CD4-positive, CD25-positive, alpha-beta regulatory T cell (primary cell): ENCODE data around the gene CTCF. TPM values are rescaled to one million over a fixed set of nuclear protein-coding genes. Genes with fewer than 3 reads are reported as not detected.

Experiments
- ATAC-seq, 2 donors: fragments of 150-1000 bp; cut with Tn5 transposase; one replicate each; pipeline ENCODE4 v1.10.0; 2021; ENCODE audit warnings: low read depth in 2 of 2, moderate number of reproducible peaks in 2 of 2, moderate library complexity in 1 of 2
- DNase-seq, 3 donors: peaks; one replicate each; pipeline versions ENCODE4 v3.0.0 to v3.0.0-alpha.2; 2012 to 2022; ENCODE audit warnings: mixed read lengths in 1 of 3
- H3K27ac ChIP-seq: one replicate; pipeline ENCODE4 v1.7.0; 2013; ENCODE audit warnings: mild to moderate bottlenecking, low read length; ENCODE audit not compliant: insufficient read depth, poor library complexity, severe bottlenecking
- H3K27me3 ChIP-seq: one replicate; pipeline ENCODE4 v1.7.0; 2013; ENCODE audit warnings: low read length; ENCODE audit not compliant: control insufficient read depth, insufficient read depth
- H3K36me3 ChIP-seq: one replicate; pipeline ENCODE4 v1.7.0; 2013; ENCODE audit warnings: mild to moderate bottlenecking, low read length, moderate library complexity; ENCODE audit not compliant: control insufficient read depth, insufficient read depth
- H3K4me1 ChIP-seq: 2 replicates; pipeline ENCODE4 v1.7.0; 2013; ENCODE audit warnings: mild to moderate bottlenecking, low read length; ENCODE audit not compliant: insufficient read depth, control insufficient read depth, poor library complexity, severe bottlenecking
- H3K4me3 ChIP-seq: one replicate; pipeline ENCODE4 v1.7.0; 2013; ENCODE audit warnings: low read depth, mild to moderate bottlenecking, low read length, moderate library complexity
- H3K9me3 ChIP-seq, 2 experiments: 1 replicate in 1 of 2; 2 replicates in 1 of 2; pipeline ENCODE4 v1.7.0; 2013; ENCODE audit warnings: low read length in 2 of 2, mild to moderate bottlenecking in 1 of 2, moderate library complexity in 1 of 2; ENCODE audit not compliant: control insufficient read depth in 2 of 2
- H3K27ac Mint-ChIP-seq, 3 donors: one replicate each; pipeline ENCODE4 v1.8.0; 2020 to 2022; ENCODE audit warnings: mild to moderate bottlenecking in 3 of 3, mixed read lengths in 3 of 3, moderate library complexity in 2 of 3
- H3K27me3 Mint-ChIP-seq: one replicate; pipeline ENCODE4 v1.8.0; 2022; ENCODE audit warnings: mild to moderate bottlenecking, mixed read lengths
- H3K36me3 Mint-ChIP-seq: one replicate; pipeline ENCODE4 v1.8.0; 2020; ENCODE audit warnings: mixed read lengths
- H3K4me1 Mint-ChIP-seq, 4 donors: one replicate each; pipeline ENCODE4 v1.8.0; 2020 to 2022; ENCODE audit warnings: mixed read lengths in 4 of 4, mild to moderate bottlenecking in 1 of 4
- H3K4me3 Mint-ChIP-seq, 4 donors: one replicate each; pipeline ENCODE4 v1.8.0; 2020 to 2022; ENCODE audit warnings: mild to moderate bottlenecking in 4 of 4, mixed read lengths in 4 of 4, moderate library complexity in 3 of 4
- H3K9me3 Mint-ChIP-seq, 7 donors: one replicate each; pipeline ENCODE4 v1.8.0; 2020 to 2022; ENCODE audit warnings: mixed read lengths in 7 of 7, mild to moderate bottlenecking in 3 of 7, moderate library complexity in 2 of 7
- polyA plus RNA-seq, 4 donors: library from polyadenylated mRNA; unstranded; fragments of 300-500 nt; fragmentation: Illumina TruSeq; gene quantifications; one replicate each; pipeline ENCODE4 v1.2.3, GENCODE V29; 2021
- total RNA-seq: library from RNA; stranded (reverse); gene quantifications from one replicate; pipeline ENCODE4 v1.2.3, GENCODE V29; 2022

Gene CTCF
- total and polyA plus RNA-seq, 5 donors from 2014 or later, result 44.5 to 80.2 (median 53.0) TPM

- Mint-ChIP-seq H3K27me3 (peaks cover 4% of the 10 kb centered on the region), H3K4me1 (peaks cover 0 to 45% (median 18%) of the 10 kb centered on the region in 4 donors), H3K27ac (peak overlapping the region; percentile 90 to 98 (median 93)), H3K36me3 (no peaks in the 10 kb centered on the region), H3K4me3 (peak overlapping the region; percentile 89 to 100 (median 94)), H3K9me3 (no peaks in the 10 kb centered on the region)
- peak overlapping the region; percentile 68 for H3K4me3 ChIP-seq
- DNase-seq, result peak in 1 of 3 donors; percentile 40
- peaks cover 38% of the 10 kb centered on the region for H3K4me1 ChIP-seq
- H3K27me3 ChIP-seq, result no peaks in the 10 kb centered on the region
- peak overlapping the region; percentile 98 for H3K27ac ChIP-seq
- H3K9me3 ChIP-seq, result no peaks in the 10 kb centered on the region
- peaks cover 5% of the 10 kb centered on the region for H3K36me3 ChIP-seq
- no peak for ATAC-seq
These were observed 98.9 kb downstream of the CTCF start for GRCh38 chr16:67661101-67661761.

DNA sequence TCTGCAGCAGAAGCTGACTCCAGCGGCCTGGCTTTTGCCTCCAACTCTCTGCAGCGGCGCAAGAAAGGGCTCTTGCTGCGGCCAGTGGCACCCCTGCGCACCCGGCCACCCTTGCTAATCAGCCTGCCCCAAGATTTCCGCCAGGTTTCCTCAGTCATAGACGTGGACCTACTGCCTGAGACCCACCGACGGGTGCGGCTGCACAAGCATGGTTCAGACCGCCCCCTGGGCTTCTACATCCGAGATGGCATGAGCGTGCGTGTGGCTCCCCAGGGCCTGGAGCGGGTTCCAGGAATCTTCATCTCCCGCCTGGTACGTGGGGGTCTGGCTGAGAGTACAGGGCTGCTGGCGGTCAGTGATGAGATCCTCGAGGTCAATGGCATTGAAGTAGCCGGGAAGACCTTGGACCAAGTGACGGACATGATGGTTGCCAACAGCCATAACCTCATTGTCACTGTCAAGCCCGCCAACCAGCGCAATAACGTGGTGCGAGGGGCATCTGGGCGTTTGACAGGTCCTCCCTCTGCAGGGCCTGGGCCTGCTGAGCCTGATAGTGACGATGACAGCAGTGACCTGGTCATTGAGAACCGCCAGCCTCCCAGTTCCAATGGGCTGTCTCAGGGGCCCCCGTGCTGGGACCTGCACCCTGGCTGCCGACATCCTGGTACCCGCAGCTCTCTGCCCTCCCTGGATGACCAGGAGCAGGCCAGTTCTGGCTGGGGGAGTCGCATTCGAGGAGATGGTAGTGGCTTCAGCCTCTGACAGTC, 99.7 kb downstream of the CTCF start:
- peaks cover 4% of the 10 kb centered on the region for H3K27me3 Mint-ChIP-seq

DNA sequence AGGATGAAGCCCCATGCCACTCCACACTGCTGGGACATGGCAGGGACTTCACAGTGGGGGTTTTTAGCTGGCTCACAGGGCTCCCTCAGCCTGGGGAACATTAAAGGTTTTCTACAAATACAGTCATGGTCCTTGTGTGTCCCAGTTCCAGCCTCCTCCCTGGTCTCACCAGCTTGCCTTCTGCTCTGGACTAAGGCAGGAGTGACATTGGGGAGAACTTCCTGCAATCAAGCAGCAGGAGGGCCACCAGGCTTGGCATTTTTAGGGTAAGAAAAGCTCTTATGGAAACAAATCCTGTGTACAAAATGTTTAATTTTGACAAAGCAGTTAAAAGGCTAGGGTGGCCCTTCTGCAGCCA, 100.3 kb downstream of the CTCF start:
- Histone ChIP-seq H3K9me3 (no peaks in the 10 kb centered on the region), H3K27me3 (no peaks in the 10 kb centered on the region), H3K36me3 (no peaks in the 10 kb centered on the region), H3K27ac (no peak overlapping the region), H3K4me3 (no peak overlapping the region), H3K4me1 (peaks cover 50% of the 10 kb centered on the region)
- Mint-ChIP-seq H3K4me1 (peaks cover 0 to 54% (median 22%) of the 10 kb centered on the region in 4 donors), H3K9me3 (no peaks in the 10 kb centered on the region), H3K36me3 (no peaks in the 10 kb centered on the region), H3K27me3 (peaks cover 4% of the 10 kb centered on the region), H3K27ac (no peak overlapping the region), H3K4me3 (peak overlapping the region in 2 of 4 donors; percentile 40 to 72)
- no peak for DNase-seq
- ATAC-seq, result no peak

More for the DNA sequence above, 99.7 kb downstream of the CTCF start:
- no peak overlapping the region for H3K4me3 ChIP-seq
- no peaks in the 10 kb centered on the region for H3K36me3 ChIP-seq
- peak overlapping the region in 1 of 3 donors; percentile 98 for H3K27ac Mint-ChIP-seq
- DNase-seq (no peak), ATAC-seq (no peak)
- peak overlapping the region; percentile 40 to 100 (median 91) for H3K4me3 Mint-ChIP-seq
- H3K9me3 Mint-ChIP-seq, result no peaks in the 10 kb centered on the region
- no peaks in the 10 kb centered on the region for H3K36me3 Mint-ChIP-seq
- H3K9me3 ChIP-seq, result no peaks in the 10 kb centered on the region
- H3K4me1 ChIP-seq, result peaks cover 44% of the 10 kb centered on the region
- H3K4me1 Mint-ChIP-seq, result peaks cover 0 to 49% (median 21%) of the 10 kb centered on the region in 4 donors
- H3K27me3 ChIP-seq, result no peaks in the 10 kb centered on the region
- H3K27ac ChIP-seq, result no peak overlapping the region

DNA sequence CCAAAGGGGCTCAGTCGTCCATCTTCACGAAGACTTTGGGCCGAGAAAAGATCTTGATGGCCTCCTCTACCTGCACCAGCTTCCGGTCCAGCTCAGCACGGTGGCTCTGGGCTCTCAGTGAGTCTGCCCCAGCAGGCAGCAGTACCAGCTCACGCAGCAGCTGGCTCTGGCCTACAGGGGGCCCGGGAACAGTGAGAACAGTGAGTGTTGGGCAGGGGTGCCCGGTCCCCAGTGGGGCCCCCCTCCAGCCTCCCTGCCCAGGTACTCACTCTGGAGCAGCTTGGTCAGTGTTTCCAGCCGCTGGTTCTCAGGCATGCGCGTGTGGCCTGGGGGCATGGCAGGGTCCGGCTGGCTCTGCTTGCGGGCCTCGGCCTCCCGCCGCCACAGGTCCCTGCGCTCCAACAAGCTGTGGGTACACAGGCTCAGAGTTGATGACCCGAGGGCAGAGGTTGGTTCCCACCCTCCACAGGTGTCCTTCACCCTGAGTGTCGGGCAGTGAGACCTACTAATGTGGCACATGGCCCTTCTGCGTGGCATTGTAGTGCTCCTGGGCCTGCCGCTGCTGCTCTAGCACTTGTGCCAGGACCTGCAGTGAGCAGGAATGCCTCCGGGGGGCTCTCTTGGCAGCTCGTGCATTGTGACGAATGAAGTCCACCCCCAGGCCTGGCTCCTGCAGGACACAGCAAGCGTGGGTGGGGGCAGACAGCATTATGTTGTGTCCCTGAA, 101.0 kb downstream of the CTCF start:
- no peak overlapping the region for H3K27ac Mint-ChIP-seq
- H3K27me3 ChIP-seq, result no peaks in the 10 kb centered on the region
- H3K27me3 Mint-ChIP-seq, result peaks cover 4% of the 10 kb centered on the region
- no peaks in the 10 kb centered on the region for H3K9me3 Mint-ChIP-seq
- H3K4me3 ChIP-seq, result no peak overlapping the region
- peak overlapping the region in 2 of 4 donors; percentile 28 to 72 for H3K4me3 Mint-ChIP-seq
- H3K4me1 ChIP-seq, result peaks cover 52% of the 10 kb centered on the region
- no peaks in the 10 kb centered on the region for H3K36me3 Mint-ChIP-seq
- no peak for ATAC-seq
- H3K9me3 ChIP-seq, result no peaks in the 10 kb centered on the region
- no peaks in the 10 kb centered on the region for H3K36me3 ChIP-seq
- H3K4me1 Mint-ChIP-seq, result peaks cover 0 to 54% (median 26%) of the 10 kb centered on the region in 4 donors
- DNase-seq, result peak in 1 of 3 donors; percentile 34
- H3K27ac ChIP-seq, result no peak overlapping the region

- Mint-ChIP-seq H3K9me3 (no peaks in the 10 kb centered on the region), H3K4me3 (peak overlapping the region in 3 of 4 donors; percentile 47 to 75 (median 68)), H3K27ac (peak overlapping the region in 2 of 3 donors; percentile 49 to 94), H3K27me3 (peaks cover 4% of the 10 kb centered on the region), H3K36me3 (no peaks in the 10 kb centered on the region), H3K4me1 (peaks cover 0 to 53% (median 24%) of the 10 kb centered on the region in 4 donors)
- DNase-seq (no peak), ATAC-seq (no peak)
- Histone ChIP-seq H3K4me3 (no peak overlapping the region), H3K9me3 (no peaks in the 10 kb centered on the region), H3K27me3 (no peaks in the 10 kb centered on the region), H3K4me1 (peaks cover 47% of the 10 kb centered on the region), H3K36me3 (no peaks in the 10 kb centered on the region), H3K27ac (no peak overlapping the region)
These were observed 101.5 kb downstream of the CTCF start for GRCh38 chr16:67663877-67664222.

- H3K4me3 Mint-ChIP-seq, result peak overlapping the region in 3 of 4 donors; percentile 47 to 83 (median 75)
- H3K9me3 Mint-ChIP-seq, result no peaks in the 10 kb centered on the region
- H3K4me1 Mint-ChIP-seq, result peaks cover 0 to 51% (median 21%) of the 10 kb centered on the region in 4 donors
- peak overlapping the region in 2 of 3 donors; percentile 49 to 94 for H3K27ac Mint-ChIP-seq
- Histone ChIP-seq H3K27ac (no peak overlapping the region), H3K4me3 (no peak overlapping the region), H3K9me3 (no peaks in the 10 kb centered on the region), H3K27me3 (no peaks in the 10 kb centered on the region), H3K36me3 (no peaks in the 10 kb centered on the region), H3K4me1 (peaks cover 43% of the 10 kb centered on the region)
- no peaks in the 10 kb centered on the region for H3K36me3 Mint-ChIP-seq
- DNase-seq (no peak), ATAC-seq (no peak)
- H3K27me3 Mint-ChIP-seq, result peaks cover 4% of the 10 kb centered on the region
These were observed 101.9 kb downstream of the CTCF start for GRCh38 chr16:67664258-67664657.

GRCh38 chr16:67664871-67665270, 102.5 kb downstream of the CTCF start:
- no peaks in the 10 kb centered on the region for H3K9me3 Mint-ChIP-seq
- H3K4me3 ChIP-seq, result no peak overlapping the region
- H3K4me3 Mint-ChIP-seq, result peak overlapping the region; percentile 33 to 83 (median 62)
- no peaks in the 10 kb centered on the region for H3K36me3 ChIP-seq
- DNase-seq (no peak), ATAC-seq (no peak)
- H3K27me3 ChIP-seq, result no peaks in the 10 kb centered on the region
- H3K4me1 ChIP-seq, result peaks cover 39% of the 10 kb centered on the region
- peaks cover 0 to 52% (median 21%) of the 10 kb centered on the region in 4 donors for H3K4me1 Mint-ChIP-seq
- H3K36me3 Mint-ChIP-seq, result no peaks in the 10 kb centered on the region
- H3K27ac ChIP-seq, result no peak overlapping the region
- H3K9me3 ChIP-seq, result no peaks in the 10 kb centered on the region
- H3K27ac Mint-ChIP-seq, result no peak overlapping the region
- peaks cover 4% of the 10 kb centered on the region for H3K27me3 Mint-ChIP-seq
